NOMO-1 treated with dmso at 0.1 percent for 144 hours (cell line): ENCODE results near the gene ARRB1.
"Not testable (repeated sequence)": the region's sequence is repeated elsewhere in the genome, so short reads cannot be mapped to it uniquely, and the experiment has no call there.

ENCODE experiments used
- DNase-seq: peaks from one replicate; lab custom pipeline; 2025; ENCODE audit not compliant: unreplicated experiment; lab: John Stamatoyannopoulos, UW

ARRB1 gene

DNA sequence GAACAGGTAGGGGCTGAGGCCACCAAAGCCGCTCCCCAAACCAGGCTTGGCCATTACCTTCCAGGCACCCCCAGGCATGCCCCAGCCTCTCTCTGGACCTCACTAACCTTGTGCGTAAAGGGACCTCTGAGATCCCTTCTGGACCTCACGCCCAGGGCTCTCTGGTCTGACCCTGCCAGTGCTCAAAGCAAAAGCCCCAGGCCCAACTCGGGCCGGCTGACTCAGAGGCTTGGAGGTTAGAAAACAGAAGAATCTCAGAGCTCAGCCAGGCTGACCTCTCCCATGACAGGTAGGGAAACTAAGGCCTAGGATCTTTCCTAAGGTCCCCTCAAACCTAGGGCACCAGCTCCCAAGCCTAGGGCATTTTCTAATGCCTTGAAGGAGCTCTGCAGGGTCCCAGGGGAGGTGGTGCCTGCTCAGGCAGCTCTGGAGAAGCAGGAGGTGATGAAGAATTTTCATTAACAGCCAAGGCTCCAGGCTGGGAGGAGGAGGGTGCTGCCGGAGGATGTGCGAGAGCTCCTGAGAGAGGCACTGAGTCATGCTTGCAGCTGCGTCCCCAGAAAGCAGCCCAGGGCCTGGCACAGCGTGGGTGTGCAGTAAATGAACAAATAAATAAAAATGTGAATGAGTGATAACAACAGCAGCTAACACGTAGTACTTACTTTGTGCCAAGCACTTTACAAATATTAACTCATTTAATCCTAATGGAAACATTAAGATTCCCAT lies 25.6 kb downstream of the ARRB1 start:
- no peak for DNase-seq

DNA sequence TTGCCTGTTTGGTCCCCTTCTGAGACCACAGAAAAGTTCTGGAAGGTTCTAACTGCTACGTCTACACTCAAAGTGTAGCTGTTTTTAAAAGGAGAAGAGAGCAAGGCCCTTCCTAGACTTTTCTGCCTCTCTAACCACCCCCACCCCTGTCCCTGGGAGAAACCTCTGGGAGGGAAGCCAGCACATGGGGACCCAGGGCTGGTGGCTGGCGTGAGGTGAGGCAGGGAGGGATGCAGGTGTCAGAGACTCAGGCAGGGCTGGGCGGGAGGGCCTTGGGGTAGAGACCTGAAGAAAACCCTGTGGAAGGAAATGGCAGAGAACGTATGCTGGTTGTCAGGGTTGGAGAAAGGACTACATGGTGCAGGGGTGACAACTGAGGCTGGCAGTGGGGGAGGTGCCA lies 26.7 kb downstream of the ARRB1 start:
- no peak for DNase-seq

- no peak for DNase-seq
Observed at GRCh38 chr11:75324189-75324588, 27.3 kb downstream of the ARRB1 start.

DNA sequence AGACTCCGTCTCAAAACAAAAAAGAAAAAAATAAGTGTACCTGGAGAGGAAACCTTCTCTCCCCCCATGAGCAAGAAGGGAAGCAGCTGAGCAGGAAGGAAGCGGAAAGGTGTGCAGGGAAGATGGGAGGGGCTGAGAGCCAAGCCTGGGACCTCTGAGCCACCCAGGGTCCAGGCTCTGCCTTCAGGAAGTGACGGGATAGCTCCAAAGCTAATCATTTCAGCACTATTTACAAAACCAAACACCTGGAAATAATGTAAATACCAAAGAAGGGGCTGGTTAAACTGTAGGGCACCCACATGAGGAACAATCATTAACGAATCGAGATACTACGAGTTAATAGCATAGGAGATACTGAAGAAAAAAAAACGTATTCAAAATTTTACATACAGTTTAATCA lies 27.9 kb downstream of the ARRB1 start:
- no peak for DNase-seq

DNA sequence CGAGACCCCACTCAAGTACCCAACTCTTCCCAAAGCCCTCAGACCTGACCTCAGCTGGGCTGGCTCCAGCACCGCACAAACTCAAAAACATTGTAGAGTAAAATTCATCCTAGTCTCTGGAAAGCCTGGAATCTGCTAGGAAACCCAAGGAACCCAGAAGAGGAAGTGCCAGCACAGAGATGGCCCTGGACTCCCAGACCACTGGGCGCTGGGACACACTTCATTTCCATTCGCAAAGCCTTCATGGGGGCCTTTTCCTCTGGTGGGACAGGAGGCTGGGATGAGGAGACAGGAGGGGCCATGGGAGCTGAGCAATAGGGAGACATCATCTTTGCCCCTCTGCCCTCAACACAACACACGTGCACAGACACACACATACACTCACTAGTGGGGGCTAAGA lies 30.8 kb downstream of the ARRB1 start:
- DNase-seq = no peak

DNA sequence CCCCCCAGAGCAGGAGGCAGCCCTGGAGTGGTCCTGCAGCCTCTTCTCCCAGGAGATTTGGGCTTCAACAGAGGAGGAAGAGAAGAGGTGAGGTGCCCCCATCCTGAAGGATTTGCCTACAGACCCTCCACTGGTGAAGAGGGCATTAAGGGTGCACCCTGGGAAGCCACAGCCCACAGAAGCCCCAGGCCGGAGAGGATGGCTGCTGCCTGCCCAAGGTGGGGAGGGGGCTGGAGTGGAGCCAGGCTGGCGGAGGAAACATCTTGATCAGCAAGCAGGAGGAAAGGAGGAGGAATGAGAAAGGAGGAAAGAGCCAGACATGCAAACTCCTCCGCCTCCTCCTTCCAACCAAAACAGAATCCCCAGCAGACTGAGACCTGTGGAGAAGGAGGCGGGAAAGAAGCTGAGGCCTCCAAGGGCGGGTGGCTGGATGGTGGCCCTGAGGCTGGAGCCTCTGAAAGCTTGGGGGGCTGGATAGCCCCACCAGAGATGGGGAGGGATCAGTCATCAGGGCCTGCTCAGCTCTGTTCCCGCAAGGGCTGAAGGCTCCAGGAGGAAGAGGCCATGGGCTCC lies 31.3 kb downstream of the ARRB1 start:
- no peak for DNase-seq

- no peak for DNase-seq
Observed at GRCh38 chr11:75319035-75319877, 32.2 kb downstream of the ARRB1 start.

GRCh38 chr11:75317446-75318122 lies 33.9 kb downstream of the ARRB1 start:
- no peak for DNase-seq

DNA sequence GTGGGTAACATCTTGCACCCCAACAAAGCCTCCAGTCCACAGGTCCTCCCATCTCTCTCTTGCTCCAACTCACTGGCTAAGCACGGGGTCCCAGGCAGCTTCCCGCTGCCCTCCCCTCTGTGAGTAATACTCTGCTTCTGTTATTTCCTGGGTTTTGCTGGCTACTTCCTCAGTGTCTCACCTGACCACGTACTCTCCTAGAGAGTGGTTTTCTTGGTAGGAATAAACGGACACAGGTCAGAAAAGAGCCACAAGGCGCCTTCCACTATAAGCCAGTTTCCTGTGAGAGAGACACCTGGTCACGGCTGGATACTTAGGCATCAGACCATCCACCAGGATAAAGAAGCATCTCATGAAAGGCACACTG lies 36.0 kb downstream of the ARRB1 start:
- no peak for DNase-seq

GRCh38 chr11:75314771-75315438 lies 36.6 kb downstream of the ARRB1 start:
- no peak for DNase-seq

DNA sequence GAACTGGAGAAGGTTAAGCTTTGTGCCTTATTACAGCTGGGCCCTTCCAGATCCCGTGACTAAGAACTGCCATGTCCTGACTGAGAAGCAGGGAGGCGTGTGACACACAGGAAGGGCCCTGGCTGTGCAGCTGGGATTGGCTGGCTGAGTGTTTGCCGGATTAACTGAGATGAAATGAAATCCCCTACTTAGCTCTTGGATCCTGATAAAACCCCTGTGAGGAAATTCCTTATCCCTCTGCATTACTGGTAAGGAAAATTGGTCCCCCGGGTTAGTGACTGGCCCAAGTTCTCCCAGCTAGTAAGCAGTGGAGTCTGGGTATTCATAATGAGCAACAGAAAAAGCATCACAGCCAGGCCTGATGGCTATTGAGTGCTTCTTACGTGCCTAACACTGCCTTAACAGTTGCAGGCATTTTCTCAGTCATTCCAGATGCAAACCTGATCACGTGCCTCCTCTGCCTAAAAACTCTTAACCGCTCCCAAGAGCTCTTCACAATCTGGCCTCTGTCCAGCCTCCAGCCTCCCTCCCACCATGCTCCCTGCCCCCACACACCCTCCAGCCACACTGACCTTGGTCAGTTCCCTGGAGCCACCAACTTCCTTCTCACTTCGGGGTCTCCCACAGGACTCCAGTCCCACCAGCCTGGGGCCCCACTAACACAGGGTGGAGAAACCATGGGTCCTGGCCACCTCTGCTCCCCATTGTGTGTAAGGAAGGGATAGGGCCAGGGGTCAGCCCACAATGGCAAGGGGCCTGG lies 37.8 kb downstream of the ARRB1 start:
- DNase-seq = no peak

DNA sequence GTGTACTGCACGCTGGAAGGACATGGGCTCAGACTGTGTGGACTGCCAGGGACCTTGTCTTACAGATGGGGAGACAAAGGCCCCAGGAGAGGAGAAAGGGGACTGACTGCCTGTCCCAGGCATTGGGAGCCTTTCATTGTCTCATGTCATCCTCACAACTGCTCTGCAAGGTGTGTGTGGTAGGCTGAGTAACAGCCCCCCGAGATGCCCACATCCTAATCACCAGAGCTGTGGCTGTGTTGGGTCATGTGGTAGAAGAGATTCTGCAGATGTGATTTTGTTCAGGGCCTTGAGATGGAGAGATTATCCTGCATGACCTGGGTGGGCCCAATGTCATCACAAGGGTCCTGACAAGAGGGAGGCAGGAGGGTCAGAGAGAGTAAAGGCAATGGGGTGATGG lies 39.1 kb downstream of the ARRB1 start:
- DNase-seq = no peak

DNA sequence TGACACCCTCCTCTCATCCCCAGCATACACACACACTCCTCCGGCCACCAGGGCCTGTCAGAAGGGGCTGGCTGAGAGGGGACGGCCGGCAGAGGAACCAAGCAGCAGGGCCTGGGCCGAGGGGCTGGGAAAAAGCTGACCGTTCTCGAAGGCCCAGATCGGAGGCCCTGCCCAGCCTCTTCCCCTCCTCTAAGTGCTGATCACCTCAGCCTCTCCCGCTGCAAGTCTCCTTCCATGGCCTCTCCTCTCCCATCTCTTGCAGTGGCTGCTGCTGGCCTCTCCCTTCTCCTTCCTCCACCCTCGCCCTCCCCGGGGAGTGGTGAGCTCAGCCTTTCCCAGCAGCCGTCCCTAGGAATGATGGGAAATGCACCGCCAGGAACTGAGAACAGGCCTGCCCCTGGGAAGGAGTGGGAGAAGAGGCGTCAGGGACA lies 39.6 kb downstream of the ARRB1 start:
- DNase-seq = no peak

GRCh38 chr11:75308986-75309385 lies 42.5 kb downstream of the ARRB1 start:
- DNase-seq = no peak

DNA sequence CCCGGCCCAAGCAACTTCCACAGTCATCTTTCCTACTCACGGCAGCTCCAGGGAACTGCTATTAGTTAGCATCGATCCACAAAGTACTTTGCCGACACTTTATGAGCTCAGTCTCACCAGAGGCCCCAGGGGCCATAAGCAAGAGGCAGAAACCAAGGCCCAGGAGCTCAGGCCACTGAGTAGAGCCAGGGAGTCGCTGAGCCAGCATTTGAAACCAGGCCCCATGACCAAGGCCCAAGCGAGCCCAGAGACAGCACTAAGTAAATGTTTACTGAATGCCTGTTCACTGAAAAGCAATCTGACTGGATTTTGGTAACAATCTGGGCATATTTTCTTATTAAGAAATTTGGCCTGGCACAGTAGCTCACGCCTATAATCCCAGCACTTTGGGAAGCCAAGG lies 43.3 kb downstream of the ARRB1 start:
- DNase-seq = no peak

- DNase-seq = no peak
Observed at GRCh38 chr11:75307058-75307457, 44.4 kb downstream of the ARRB1 start.

DNA sequence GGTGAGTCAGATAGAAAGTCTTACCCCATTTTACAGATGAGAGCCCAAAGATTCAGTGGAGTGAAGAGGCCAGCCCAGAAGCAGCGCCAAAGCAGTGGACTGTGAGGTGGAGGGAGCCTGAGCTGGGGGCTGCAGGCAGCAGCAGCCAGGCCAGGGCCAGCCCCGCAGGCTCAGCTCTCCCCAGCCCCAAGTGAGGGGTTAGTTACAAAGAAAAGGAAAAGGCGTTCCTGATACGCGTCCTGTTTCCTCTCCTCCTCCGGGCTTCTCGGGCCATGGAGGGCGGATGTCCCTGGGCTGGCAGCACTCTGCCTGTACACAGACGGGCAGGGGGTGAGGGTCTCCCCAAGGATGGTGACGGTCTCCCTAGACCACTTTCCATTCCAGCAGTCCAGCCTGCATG lies 44.9 kb downstream of the ARRB1 start:
- DNase-seq = no peak

DNA sequence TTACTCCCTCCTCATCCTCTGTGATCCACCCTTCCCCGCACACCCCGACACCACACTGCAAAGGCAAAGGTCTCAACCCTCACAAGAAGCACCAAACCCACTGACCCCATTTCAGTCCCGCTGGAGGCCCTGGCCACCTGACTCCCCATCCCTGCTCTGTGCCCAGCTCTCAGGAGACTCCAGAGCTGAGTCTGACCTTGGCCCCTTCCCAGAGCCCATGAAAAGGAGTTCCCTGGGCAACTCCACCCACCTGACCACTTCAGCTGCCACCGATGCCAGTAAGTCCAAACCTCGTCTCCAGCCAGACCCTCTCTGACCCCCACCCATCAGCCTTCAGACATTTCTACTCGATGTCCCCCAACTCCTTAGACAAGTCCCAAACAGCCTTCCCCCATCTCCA lies 45.5 kb downstream of the ARRB1 start:
- no peak for DNase-seq

GRCh38 chr11:75305452-75305851 lies 46.0 kb downstream of the ARRB1 start:
- DNase-seq = no peak

DNA sequence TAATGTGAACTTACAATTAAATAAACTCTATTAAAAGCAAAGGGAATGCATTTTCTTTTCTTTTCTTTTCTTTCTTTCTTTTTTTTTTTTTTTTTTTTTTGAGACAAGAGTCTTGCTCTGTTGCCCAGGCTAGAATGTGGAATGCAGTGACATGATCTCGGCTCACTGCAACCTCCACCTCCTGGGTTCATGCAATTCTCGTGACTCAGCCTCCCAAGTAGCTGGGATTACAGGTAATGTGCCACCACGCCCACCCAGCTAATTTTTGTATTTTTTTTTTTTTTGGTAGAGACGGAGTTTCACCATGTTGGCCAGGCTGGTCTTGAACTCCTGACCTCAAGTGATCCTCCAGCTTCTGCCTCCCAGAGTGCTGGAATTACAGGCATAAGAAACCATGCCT lies 46.5 kb downstream of the ARRB1 start:
- DNase-seq = not testable (repeated sequence)
